GM12878 (cell line): ENCODE results near the gene LRIG3. TPM values are rescaled to one million over a fixed set of nuclear protein-coding genes. Genes with fewer than 3 reads are reported as not detected.

Experiments
- ATAC-seq: fragments of 200-7000 bp; cut with Tn5 transposase; 3 replicates; pipeline ENCODE4 v1.9.1; 2020; ENCODE audit warnings: mild to moderate bottlenecking, moderate library complexity
- BruUV-seq: library from RNA; stranded (reverse); fragments of 400-500 nt; replicated peaks from 2 replicates; lab custom pipeline; 2021; lab: Mats Ljungman, UMichigan
- CTCF ChIA-PET: fragments of 300-600 bp; sonication (Branson Sonifier 250); formaldehyde crosslinking; extraction: SDS; loops from one replicate; lab custom pipeline; 2021; ENCODE audit warnings: inconsistent platforms; lab: Yijun Ruan, JAX
- POLR2A ChIA-PET: fragments of 350-600 bp; formaldehyde crosslinking; extraction: SDS; loops from one replicate; lab custom pipeline; 2021; ENCODE audit warnings: inconsistent platforms; lab: Charles Lee
- RAD21 ChIA-PET: fragments of 300-600 bp; sonication (Branson Sonifier 250); formaldehyde crosslinking; loops from one replicate; lab custom pipeline; 2023; ENCODE audit warnings: antibody characterized with exemption; ENCODE audit not compliant: unreplicated experiment; lab: Charles Lee
- SMC1A ChIA-PET: fragments of 300-600 bp; sonication (Branson Sonifier 250); formaldehyde crosslinking; loops from one replicate; lab custom pipeline; 2023; ENCODE audit not compliant: unreplicated experiment, uncharacterized antibody; lab: Charles Lee
- DNase-seq: peaks from one replicate; pipeline ENCODE4 v3.0.0-alpha.2; 2011; ENCODE audit warnings: low read depth, low spot score
- FAIRE-seq: peaks from 3 replicates; lab custom pipeline; 2011; peaks lifted over from hg19 to GRCh38; lab: Jason Lieb, UNC
- H2AFZ ChIP-seq: 2 replicates; pipeline ENCODE4 v1.6.0; 2011; ENCODE audit warnings: low read depth, low read length, control low read depth; ENCODE audit not compliant: control insufficient read depth
- H3K27ac ChIP-seq: 2 replicates; pipeline ENCODE4 v1.5.1; 2011; ENCODE audit warnings: control low read depth; ENCODE audit not compliant: control insufficient read depth, insufficient read depth
- H3K27me3 ChIP-seq, 2 experiments: replicated peaks in 1 of 2; 2 replicates each; pipeline versions ENCODE4 v1.6.0 to v1.6.1; 2011; ENCODE audit warnings: low read length in 1 of 2; ENCODE audit not compliant: control insufficient read depth in 2 of 2, insufficient read depth in 2 of 2
- H3K36me3 ChIP-seq, 2 experiments: 2 replicates each; pipeline ENCODE4 v1.5.1; 2011; ENCODE audit warnings: low read length in 1 of 2; ENCODE audit not compliant: control insufficient read depth in 2 of 2, insufficient read depth in 2 of 2
- H3K4me1 ChIP-seq: 2 replicates; pipeline ENCODE4 v1.6.1; 2011; ENCODE audit warnings: mild to moderate bottlenecking, low read length, moderate library complexity, mixed read lengths; ENCODE audit not compliant: control insufficient read depth, insufficient read depth
- H3K4me2 ChIP-seq: 2 replicates; pipeline ENCODE4 v1.6.0; 2011; ENCODE audit warnings: control low read depth; ENCODE audit not compliant: control insufficient read depth, insufficient read depth
- H3K4me3 ChIP-seq: fragments of 200-600 bp; sonication (generic); 2 replicates; pipeline ENCODE4 v1.5.1; 2016
- H3K79me2 ChIP-seq: 2 replicates; pipeline ENCODE4 v1.6.0; 2011; ENCODE audit warnings: low read length; ENCODE audit not compliant: control insufficient read depth, insufficient read depth
- H3K9ac ChIP-seq: 2 replicates; pipeline ENCODE4 v1.8.0; 2011; ENCODE audit warnings: low read length, control low read depth, mixed read lengths; ENCODE audit not compliant: control insufficient read depth, insufficient read depth
- H3K9me3 ChIP-seq: replicated peaks from 3 replicates; pipeline ENCODE4 v1.5.1; 2011; ENCODE audit warnings: mild to moderate bottlenecking, low read length; ENCODE audit not compliant: control insufficient read depth, insufficient read depth
- H4K20me1 ChIP-seq: 2 replicates; pipeline ENCODE4 v1.6.0; 2011; ENCODE audit not compliant: control insufficient read depth, insufficient read depth
- CHD1 ChIP-seq: IDR thresholded peaks from 2 replicates; pipeline ENCODE4 v1.6.1; 2012; ENCODE audit warnings: low read depth, low read length, improper control_type of control experiment
- CHD2 ChIP-seq: IDR thresholded peaks from 2 replicates; pipeline ENCODE4 v1.6.1; 2011; ENCODE audit warnings: low read depth, low read length, improper control_type of control experiment, borderline replicate concordance
- IKZF1 ChIP-seq: fragments of 450-650 bp; conservative IDR thresholded peaks from 2 replicates; pipeline ENCODE4 v1.6.1; 2017; ENCODE audit warnings: antibody characterized with exemption, mild to moderate bottlenecking
- NR2F1 ChIP-seq: fragments of 450-650 bp; conservative IDR thresholded peaks from 2 replicates; pipeline ENCODE4 v1.6.1; 2017; ENCODE audit warnings: mild to moderate bottlenecking
- PBX3 ChIP-seq: IDR thresholded peaks from 2 replicates; pipeline ENCODE4 v1.6.1; 2011; ENCODE audit warnings: mild to moderate bottlenecking, low read depth, low read length, moderate library complexity; ENCODE audit not compliant: insufficient replicate concordance
- POLR2AphosphoS2 ChIP-seq: IDR thresholded peaks from 2 replicates; pipeline ENCODE4 v1.6.1; 2011; ENCODE audit warnings: low read depth, mild to moderate bottlenecking, low read length, improper control_type of control experiment, moderate library complexity
- SMAD1 ChIP-seq: fragments of 450-650 bp; IDR thresholded peaks from 2 replicates; pipeline ENCODE4 v1.6.1; 2018; ENCODE audit warnings: mild to moderate bottlenecking, low read depth; ENCODE audit not compliant: partially characterized antibody
- YBX1 ChIP-seq: fragments of 450-650 bp; IDR thresholded peaks from 2 replicates; pipeline ENCODE4 v1.6.1; 2016; ENCODE audit warnings: antibody characterized with exemption
- ZNF687 ChIP-seq: fragments of 450-650 bp; IDR thresholded peaks from 2 replicates; pipeline ENCODE4 v1.6.1; 2017; ENCODE audit warnings: mild to moderate bottlenecking, moderate library complexity
- WGBS: methylation state at CpG from one replicate; pipeline ENCODE4 v1.1.6; 2016; ENCODE audit warnings: low lambda C conversion rate; ENCODE audit not compliant: insufficient replicate concordance, insufficient coverage; ENCODE audit errors: missing lambda C conversion rate; 5-methylcytosine and 5-hydroxymethylcytosine counted together
- in situ Hi-C: fragments of 300-500 bp; cut with MboI; formaldehyde crosslinking; loops from 9 replicates; pipeline ENCODE4 v1.14.3; 2018; ENCODE audit warnings: mixed read lengths
- intact Hi-C: fragments of 100-400 bp; cut with micrococcal nuclease; formaldehyde crosslinking; loops from one replicate; pipeline ENCODE4 v1.14.2; 2022; ENCODE audit not compliant: unreplicated experiment
- polyA plus RNA-seq, 11 experiments: library from polyadenylated mRNA; depleted of rRNA in 4 of 11; unstranded in 6 of 11; stranded (reverse) in 5 of 11; fragments of >200 nt; fragmentation: Nextera tagmentation in 4 of 11; fragmentation: Illumina TruSeq in 1 of 11; extraction: Ambion mirVana in 4 of 11; extraction: Trizol in 1 of 11; gene quantifications; 1 replicate in 1 of 11; 2 replicates in 10 of 11; pipeline versions ENCODE4 v1.2.1 to v1.2.3, GENCODE V29; 2011 to 2016; ENCODE audit warnings: inconsistent platforms in 2 of 11, missing spikeins in 2 of 11, low read depth in 1 of 11
- total RNA-seq, 4 experiments: library from RNA; depleted of rRNA in 3 of 4; stranded (reverse); fragments of >200 nt in 3 of 4; fragmentation: Illumina TruSeq in 1 of 4; extraction: Trizol in 1 of 4; gene quantifications; 2 replicates each; pipeline versions ENCODE4 v1.2.1 to v1.2.3, GENCODE V29; 2013 to 2021

LRIG3 gene
- total and polyA plus RNA-seq, 10 of the 15 experiments (the other 5 are each of a cell fraction or from before 2014, with no cell fraction given): 0.95 to 8.5 (median 5.0) TPM

GRCh38 chr12:58959639-58960300, 39.5 kb upstream of the LRIG3 start:
- H3K36me3 ChIP-seq: no peaks in the 10 kb centered on the region
- intact Hi-C loops: no loop called here
- ATAC-seq (no peak), FAIRE-seq (no peak), DNase-seq (no peak)
- H3K27ac ChIP-seq: no peak overlapping the region
- H4K20me1 ChIP-seq: no peaks in the 10 kb centered on the region
- ChIA-PET CTCF (no interaction called here), RAD21 (no interaction called here), POLR2A (no interaction called here), SMC1A (interaction anchor here (1.1 kb wide), 1 partner anchor 8 kb away, joined by 3 read pairs; no protein-coding TSS in a partner anchor)
- H3K9me3 ChIP-seq: no peaks in the 10 kb centered on the region
- H3K4me3 ChIP-seq: no peak overlapping the region
- H3K4me2 ChIP-seq: no peak overlapping the region
- 5% methylated on average over 1 of the region's 1 CpG for WGBS
- in situ Hi-C loops: no loop called here
- H3K9ac ChIP-seq: no peak overlapping the region
- no TSS peak for BruUV-seq
- TF ChIP-seq CHD1 (no peak), NR2F1 (no peak), POLR2AphosphoS2 (no peak), CHD2 (no peak), YBX1 (no peak), PBX3 (no peak), IKZF1 (no peak), SMAD1 (no peak), ZNF687 (no peak)
- no peaks in the 10 kb centered on the region for H3K79me2 ChIP-seq
- H3K4me1 ChIP-seq: no peaks in the 10 kb centered on the region
- H3K27me3 ChIP-seq: no peaks in the 10 kb centered on the region
- no peak overlapping the region for H2AFZ ChIP-seq
